HepG2 (cell line): ENCODE measurements around the gene SH2B2. TPM values are rescaled to one million over a fixed set of nuclear protein-coding genes. Genes with fewer than 3 reads are reported as not detected.
"Not testable (repeated sequence)": the region's sequence is repeated elsewhere in the genome, so short reads cannot be mapped to it uniquely, and the experiment has no call there.

ENCODE experiments used
- ATAC-seq: fragments of 200-7000 bp; cut with Tn5 transposase; 3 replicates; pipeline ENCODE4 v1.9.1; 2020; ENCODE audit warnings: mild to moderate bottlenecking, moderate library complexity
- BruUV-seq: library from RNA; stranded (reverse); fragments of 400-500 nt; replicated peaks from 2 replicates; lab custom pipeline; 2021; lab: Mats Ljungman, UMichigan
- CTCF ChIA-PET: fragments of 300-600 bp; formaldehyde crosslinking; extraction: SDS; loops from one replicate; lab custom pipeline; 2021; ENCODE audit warnings: low total read pairs, inconsistent platforms, low intra/inter-chr PET ratio; lab: Yijun Ruan, JAX
- POLR2A ChIA-PET: fragments of 350-600 bp; sonication (Branson Sonifier 250); formaldehyde crosslinking; loops from one replicate; lab custom pipeline; 2020; ENCODE audit warnings: antibody characterized with exemption, inconsistent platforms; lab: Yijun Ruan, JAX
- DNase-seq: peaks from one replicate; pipeline ENCODE4 v3.0.0-alpha.2; 2015; ENCODE audit warnings: low spot score
- FAIRE-seq: peaks from 3 replicates; lab custom pipeline; 2011; peaks lifted over from hg19 to GRCh38; lab: Jason Lieb, UNC
- H2AFZ ChIP-seq: one replicate; pipeline ENCODE4 v1.6.1; 2011; ENCODE audit warnings: low read length, inconsistent platforms
- H3K27ac ChIP-seq: fragments of 300-600 bp; 3 replicates; pipeline ENCODE4 v1.8.0; 2011; ENCODE audit warnings: mixed run types, mild to moderate bottlenecking, mixed read lengths, low read length, inconsistent platforms; ENCODE audit not compliant: insufficient read depth; ENCODE audit errors: extremely low read length
- H3K27me3 ChIP-seq, 2 experiments: fragments of 200-600 bp in 1 of 2; 2 replicates in 1 of 2; 3 replicates in 1 of 2; pipeline versions ENCODE4 v1.6.0 to v1.8.0; 2011; ENCODE audit warnings: low read length in 2 of 2, mild to moderate bottlenecking in 2 of 2, moderate library complexity in 2 of 2, inconsistent platforms in 1 of 2; ENCODE audit not compliant: insufficient read depth in 2 of 2, control insufficient read depth in 1 of 2
- H3K36me3 ChIP-seq, 2 experiments: fragments of 200-600 bp in 1 of 2; replicated peaks in 1 of 2; 2 replicates in 1 of 2; 3 replicates in 1 of 2; pipeline versions ENCODE4 v1.5.1 to v1.8.0; 2011; ENCODE audit warnings: low read length in 2 of 2, inconsistent platforms in 1 of 2; ENCODE audit not compliant: insufficient read depth in 2 of 2, control insufficient read depth in 1 of 2
- H3K4me1 ChIP-seq: 2 replicates; pipeline ENCODE4 v1.5.1; 2012; ENCODE audit warnings: low read length, inconsistent platforms; ENCODE audit not compliant: insufficient read depth
- H3K4me2 ChIP-seq: 2 replicates; pipeline ENCODE4 v1.6.0; 2011; ENCODE audit warnings: low read depth, low read length, inconsistent platforms
- H3K4me3 ChIP-seq, 3 experiments: fragments of 200-600 bp in 1 of 3; sonication (generic), shearing (Covaris generic) in 1 of 3; replicated peaks in 1 of 3; 2 replicates each; pipeline ENCODE4 v1.5.1; 2011 to 2016; ENCODE audit warnings: low read length in 3 of 3, inconsistent platforms in 2 of 3, low read depth in 2 of 3, mild to moderate bottlenecking in 2 of 3, control low read depth in 1 of 3, mixed read lengths in 1 of 3; ENCODE audit not compliant: insufficient read depth in 1 of 3
- H3K79me2 ChIP-seq: one replicate; pipeline ENCODE4 v1.6.1; 2011; ENCODE audit warnings: low read length, inconsistent platforms; ENCODE audit not compliant: insufficient read depth
- H3K9ac ChIP-seq: 2 replicates; pipeline ENCODE4 v1.6.0; 2011; ENCODE audit warnings: mild to moderate bottlenecking, low read depth, low read length, inconsistent platforms; ENCODE audit not compliant: insufficient read depth
- H3K9me3 ChIP-seq: 2 replicates; pipeline ENCODE4 v1.5.1; 2012; ENCODE audit warnings: mild to moderate bottlenecking, low read length
- H4K20me1 ChIP-seq: 2 replicates; pipeline ENCODE4 v1.6.0; 2011; ENCODE audit warnings: inconsistent platforms, mild to moderate bottlenecking, low read length, moderate library complexity; ENCODE audit not compliant: insufficient read depth
- ZNF614 ChIP-seq: IDR thresholded peaks from 2 replicates; pipeline ENCODE4 v1.6.1; 2018; ENCODE audit warnings: missing biosample characterization, missing genetic modification reagents, inconsistent platforms, borderline replicate concordance
- in situ Hi-C: cut with HindIII; loops from 2 replicates; pipeline ENCODE4 v1.10.0; 2017; ENCODE audit warnings: low pct_unique_long_range_greater_than_20kb; ENCODE audit not compliant: extremely low pct_ligation_motif_present
- intact Hi-C: fragments of 100-400 bp; cut with micrococcal nuclease; formaldehyde crosslinking; loops from one replicate; pipeline ENCODE4 v1.10.0; 2022; ENCODE audit not compliant: unreplicated experiment
- microRNA-seq: library from miRNA; unstranded; fragments of <30 nt; microRNA quantifications from one replicate; pipeline ENCODE4, GENCODE V29; 2020
- polyA plus RNA-seq, 8 experiments: library from polyadenylated mRNA; depleted of rRNA in 3 of 8; stranded (reverse) in 7 of 8; unstranded in 1 of 8; fragments of >200 nt; fragmentation: Illumina TruSeq in 4 of 8; extraction: Trizol in 4 of 8; gene quantifications; 2 replicates each; pipeline versions ENCODE4 v1.2.1 to v1.2.3, GENCODE V29; 2011 to 2016; ENCODE audit warnings: low read depth in 4 of 8, missing spikeins in 1 of 8, mixed read lengths in 1 of 8; ENCODE audit not compliant: insufficient read depth in 1 of 8
- small RNA-seq, 3 experiments: library from RNA; depleted of rRNA; stranded (forward); fragments of <200 nt; gene quantifications; one replicate each; pipeline ENCODE3, GENCODE V24; 2012; ENCODE audit warnings: low read depth in 2 of 3, low replicate concordance in 1 of 3; ENCODE audit not compliant: insufficient read length in 3 of 3, insufficient read depth in 2 of 3
- total RNA-seq, 5 experiments: library from RNA; depleted of rRNA; stranded (reverse); fragments of >200 nt; fragmentation: Illumina TruSeq; extraction: Trizol; gene quantifications; 2 replicates each; pipeline ENCODE4 v1.2.3, GENCODE V29; 2016; ENCODE audit warnings: low read depth in 1 of 5

Gene SH2B2
- total and polyA plus RNA-seq, 2 of the 13 experiments (the other 11 are each of a cell fraction or from before 2014, with no cell fraction given) = 0.46 to 1.3 TPM

- H4K20me1 ChIP-seq, FAIRE-seq, H3K36me3 ChIP-seq, CTCF ChIA-PET, H3K9ac ChIP-seq, H3K27me3 ChIP-seq, POLR2A ChIA-PET, BruUV-seq, H3K9me3 ChIP-seq, H3K4me3 ChIP-seq, H2AFZ ChIP-seq, H3K4me2 ChIP-seq, H3K4me1 ChIP-seq, in situ Hi-C loops, ATAC-seq, intact Hi-C loops, H3K27ac ChIP-seq, DNase-seq: not testable (repeated sequence)
- TF ChIP-seq ZNF614 = peak; percentile 100
- H3K79me2 ChIP-seq = peaks cover 19% of the 10 kb centered on the region
Observed at GRCh38 chr7:102370038-102370437, 83.4 kb downstream of the SH2B2 start.

Small RNA genes within 50 kb of the gene (microRNA-seq; reads per million reads assigned to microRNA genes)
- not detected for gene MIR4285

Small RNA genes within 50 kb of the gene (small RNA-seq; reads per million reads assigned to genes)
- gene AC005088.1 (0 reads per million in 3 experiments), gene MIR4285 (0 reads per million in 3 experiments), gene RF00019 (0 reads per million in 3 experiments)

Other genes starting within 250 kb of the SH2B2 start
- gene SPDYE6, start 69.6 kb downstream of the SH2B2 start, total RNA-seq (2016; rRNA removed; fragmentation: Illumina TruSeq; extraction: Trizol) = 0.07 TPM in 1 of 2 replicates, not detected in the other
- not detected in 2 replicates for gene SPDYE6, start 69.6 kb downstream of the SH2B2 start, polyA plus RNA-seq (2011; rRNA removed)
- gene PRKRIP1, start 109.5 kb downstream of the SH2B2 start, total RNA-seq (2016; rRNA removed; fragmentation: Illumina TruSeq; extraction: Trizol) = 13.2 and 16.8 TPM in 2 replicates
- gene PRKRIP1, start 109.5 kb downstream of the SH2B2 start, polyA plus RNA-seq (2011; rRNA removed) = 13.2 and 16.4 TPM in 2 replicates
- 6.0 and 6.1 TPM in 2 replicates for gene ORAI2, start 146.7 kb downstream of the SH2B2 start, total RNA-seq (2016; rRNA removed; fragmentation: Illumina TruSeq; extraction: Trizol)
- 3.0 and 5.6 TPM in 2 replicates for gene ORAI2, start 146.7 kb downstream of the SH2B2 start, polyA plus RNA-seq (2011; rRNA removed)
- gene ALKBH4, start 178.0 kb downstream of the SH2B2 start, total RNA-seq (2016; rRNA removed; fragmentation: Illumina TruSeq; extraction: Trizol) = 8.7 and 8.8 TPM in 2 replicates
- 2.6 and 3.4 TPM in 2 replicates for gene ALKBH4, start 178.0 kb downstream of the SH2B2 start, polyA plus RNA-seq (2011; rRNA removed)
- 14.5 and 16.3 TPM in 2 replicates for gene LRWD1, start 178.1 kb downstream of the SH2B2 start, total RNA-seq (2016; rRNA removed; fragmentation: Illumina TruSeq; extraction: Trizol)
- 8.5 and 12.7 TPM in 2 replicates for gene LRWD1, start 178.1 kb downstream of the SH2B2 start, polyA plus RNA-seq (2011; rRNA removed)
- gene POLR2J, start 192.1 kb downstream of the SH2B2 start, total RNA-seq (2016; rRNA removed; fragmentation: Illumina TruSeq; extraction: Trizol) = 35.2 and 41.2 TPM in 2 replicates
- 62.1 and 71.4 TPM in 2 replicates for gene POLR2J, start 192.1 kb downstream of the SH2B2 start, polyA plus RNA-seq (2011; rRNA removed)
- gene RASA4B, start 230.9 kb downstream of the SH2B2 start, total RNA-seq (2016; rRNA removed; fragmentation: Illumina TruSeq; extraction: Trizol) = 0.48 and 0.82 TPM in 2 replicates
- gene RASA4B, start 230.9 kb downstream of the SH2B2 start, polyA plus RNA-seq (2011; rRNA removed) = 1.3 and 2.6 TPM in 2 replicates